H1 (cell line): Measurements from ENCODE around the gene STXBP6. TPM values are rescaled to one million over a fixed set of nuclear protein-coding genes. Genes with fewer than 3 reads are reported as not detected.

Experiments used
- CTCF ChIA-PET: fragments of 300-600 bp; sonication (Branson Sonifier 250); formaldehyde crosslinking; loops from one replicate; lab custom pipeline; 2021; ENCODE audit not compliant: partially characterized antibody; lab: Charles Lee
- POLR2A ChIA-PET: fragments of 300-600 bp; sonication (Branson Sonifier 250); formaldehyde crosslinking; loops from one replicate; lab custom pipeline; 2021; ENCODE audit warnings: inconsistent platforms; ENCODE audit not compliant: partially characterized antibody; lab: Charles Lee
- DNase-seq, 2 experiments: peaks; one replicate each; pipeline versions ENCODE4 v3.0.0 to v3.0.0-alpha.2; 2010 to 2022; ENCODE audit warnings: low spot score in 2 of 2, low read depth in 1 of 2, mixed read lengths in 1 of 2
- FAIRE-seq: peaks from 2 replicates; lab custom pipeline; 2011; peaks lifted over from hg19 to GRCh38; lab: Jason Lieb, UNC
- H2AFZ ChIP-seq: 2 replicates; pipeline ENCODE4 v1.8.1; 2012; ENCODE audit warnings: low read length, inconsistent platforms
- H2AK5ac ChIP-seq: 2 replicates; pipeline ENCODE4 v1.6.1; 2013; ENCODE audit warnings: low read depth, low read length
- H2BK120ac ChIP-seq: replicated peaks from 2 replicates; pipeline ENCODE3; 2013; ENCODE audit warnings: low read depth, low read length, inconsistent platforms
- H2BK12ac ChIP-seq: 2 replicates; pipeline ENCODE4 v1.6.1; 2013; ENCODE audit warnings: low read depth, low read length
- H2BK15ac ChIP-seq: 2 replicates; pipeline ENCODE4 v1.6.1; 2013; ENCODE audit warnings: low read length
- H2BK20ac ChIP-seq: 2 replicates; pipeline ENCODE4 v1.6.1; 2013; ENCODE audit warnings: low read length
- H2BK5ac ChIP-seq: 2 replicates; pipeline ENCODE4 v1.6.1; 2013; ENCODE audit warnings: low read depth, low read length
- H3K14ac ChIP-seq: 2 replicates; pipeline ENCODE4 v1.6.1; 2013; ENCODE audit warnings: inconsistent platforms; ENCODE audit not compliant: insufficient read length
- H3K18ac ChIP-seq: 2 replicates; pipeline ENCODE4 v1.6.1; 2013; ENCODE audit warnings: low read length; ENCODE audit errors: extremely low read depth
- H3K23ac ChIP-seq: 2 replicates; pipeline ENCODE4 v1.6.1; 2013; ENCODE audit warnings: inconsistent platforms; ENCODE audit not compliant: insufficient read length
- H3K23me2 ChIP-seq: 2 replicates; pipeline ENCODE4 v1.6.1; 2013; ENCODE audit warnings: low read depth, low read length
- H3K27ac ChIP-seq: 2 replicates; pipeline ENCODE4 v1.6.1; 2011; ENCODE audit warnings: low read depth, low read length, inconsistent platforms
- H3K27me3 ChIP-seq, 4 experiments: replicated peaks in 1 of 4; 1 replicate in 1 of 4; 2 replicates in 3 of 4; pipeline versions ENCODE4 v1.6.1 to v1.8.1; 2011 to 2013; ENCODE audit warnings: low read length in 3 of 4, mild to moderate bottlenecking in 3 of 4, inconsistent platforms in 2 of 4, mixed read lengths in 2 of 4, moderate library complexity in 1 of 4; ENCODE audit not compliant: control insufficient read depth in 3 of 4, insufficient read depth in 3 of 4; ENCODE audit errors: extremely low read depth in 1 of 4
- H3K36me3 ChIP-seq, 4 experiments: 2 replicates each; pipeline versions ENCODE4 v1.6.1 to v1.8.1; 2011 to 2013; ENCODE audit warnings: mild to moderate bottlenecking in 4 of 4, low read length in 3 of 4, moderate library complexity in 2 of 4, control low read depth in 1 of 4, inconsistent platforms in 1 of 4; ENCODE audit not compliant: insufficient read depth in 4 of 4, control insufficient read depth in 2 of 4
- H3K4ac ChIP-seq: replicated peaks from 2 replicates; pipeline ENCODE3; 2013; ENCODE audit warnings: low read length, low read depth, mixed read lengths, inconsistent platforms; ENCODE audit not compliant: insufficient read length
- H3K4me1 ChIP-seq, 4 experiments: replicated peaks in 1 of 4; 1 replicate in 1 of 4; 2 replicates in 3 of 4; pipeline versions ENCODE4 v1.6.1 to v1.8.1; 2011 to 2013; ENCODE audit warnings: low read length in 3 of 4, inconsistent platforms in 2 of 4, mixed read lengths in 1 of 4; ENCODE audit not compliant: insufficient read depth in 4 of 4, control insufficient read depth in 3 of 4
- H3K4me2 ChIP-seq, 2 experiments: 2 replicates each; pipeline versions ENCODE4 v1.6.1 to v1.8.1; 2011 to 2013; ENCODE audit warnings: low read depth in 2 of 2, low read length in 2 of 2, control low read depth in 1 of 2, inconsistent platforms in 1 of 2, mild to moderate bottlenecking in 1 of 2; ENCODE audit not compliant: insufficient read depth in 1 of 2
- H3K4me3 ChIP-seq, 4 experiments: fragments of 200-600, 300-600 bp in 1 of 4; sonication (generic), shearing (Covaris generic), sonication (Bioruptor Twin) in 1 of 4; 2 replicates each; pipeline versions ENCODE4 v1.5.1 to v1.8.1; 2011 to 2016; ENCODE audit warnings: low read length in 4 of 4, low read depth in 3 of 4, control low read depth in 2 of 4, inconsistent platforms in 2 of 4, mild to moderate bottlenecking in 2 of 4, mixed read lengths in 1 of 4, moderate library complexity in 1 of 4; ENCODE audit not compliant: insufficient read depth in 2 of 4; ENCODE audit errors: extremely low read depth in 1 of 4
- H3K56ac ChIP-seq: replicated peaks from 2 replicates; pipeline ENCODE3; 2013; ENCODE audit warnings: low read depth, mild to moderate bottlenecking, mixed read lengths, low read length, inconsistent platforms; ENCODE audit not compliant: insufficient read length
- H3K79me1 ChIP-seq: 2 replicates; pipeline ENCODE4 v1.6.1; 2013; ENCODE audit warnings: low read depth, low read length, control low read depth
- H3K79me2 ChIP-seq, 2 experiments: 2 replicates each; pipeline versions ENCODE4 v1.6.1 to v1.8.1; 2012 to 2013; ENCODE audit warnings: low read length in 2 of 2, mild to moderate bottlenecking in 2 of 2, inconsistent platforms in 1 of 2; ENCODE audit not compliant: insufficient read depth in 2 of 2, control insufficient read depth in 1 of 2
- H3K9ac ChIP-seq, 4 experiments: replicated peaks in 1 of 4; 1 replicate in 1 of 4; 2 replicates in 3 of 4; pipeline versions ENCODE4 v1.6.1 to v1.8.1; 2011 to 2013; ENCODE audit warnings: low read depth in 3 of 4, low read length in 3 of 4, control low read depth in 2 of 4, mild to moderate bottlenecking in 2 of 4, moderate library complexity in 2 of 4, inconsistent platforms in 1 of 4; ENCODE audit errors: extremely low read depth in 1 of 4
- H3K9me3 ChIP-seq, 2 experiments: 2 replicates each; pipeline versions ENCODE4 v1.6.1 to v1.8.1; 2012 to 2013; ENCODE audit warnings: mild to moderate bottlenecking in 2 of 2, moderate library complexity in 2 of 2, control low read depth in 1 of 2, inconsistent platforms in 1 of 2, low read depth in 1 of 2, low read length in 1 of 2, mixed read lengths in 1 of 2; ENCODE audit not compliant: insufficient read depth in 2 of 2
- H4K20me1 ChIP-seq, 2 experiments: replicated peaks in 1 of 2; 2 replicates each; pipeline versions ENCODE3 to v1.8.1; 2011 to 2013; ENCODE audit warnings: inconsistent platforms in 2 of 2, low read length in 2 of 2, mild to moderate bottlenecking in 1 of 2; ENCODE audit not compliant: insufficient read depth in 2 of 2, control insufficient read depth in 1 of 2
- H4K5ac ChIP-seq: 2 replicates; pipeline ENCODE4 v1.6.1; 2013; ENCODE audit warnings: low read length, low read depth, mixed read lengths, inconsistent platforms; ENCODE audit not compliant: insufficient read length
- H4K8ac ChIP-seq: 2 replicates; pipeline ENCODE4 v1.8.0; 2013; ENCODE audit warnings: mild to moderate bottlenecking, moderate library complexity, low read length, inconsistent platforms; ENCODE audit not compliant: insufficient read depth; ENCODE audit errors: extremely low read depth
- H4K91ac ChIP-seq: replicated peaks from 2 replicates; pipeline ENCODE3; 2013; ENCODE audit warnings: low read length, mixed read lengths, inconsistent platforms; ENCODE audit not compliant: insufficient read length
- BACH1 ChIP-seq: IDR thresholded peaks from 2 replicates; pipeline ENCODE4 v1.6.1; 2012; ENCODE audit warnings: low read length, improper control_type of control experiment
- CHD2 ChIP-seq: IDR thresholded peaks from 2 replicates; pipeline ENCODE4 v1.6.1; 2012; ENCODE audit warnings: low read length, improper control_type of control experiment
- EGR1 ChIP-seq: IDR thresholded peaks from 2 replicates; pipeline ENCODE4 v1.6.1; 2011; ENCODE audit warnings: low read depth, low read length, borderline replicate concordance
- KDM5A ChIP-seq: fragments of 200-600 bp; IDR thresholded peaks from 2 replicates; pipeline ENCODE4 v1.7.1; 2012; ENCODE audit warnings: mild to moderate bottlenecking, low read length, inconsistent platforms, mixed read lengths
- NANOG ChIP-seq: IDR thresholded peaks from 2 replicates; pipeline ENCODE4 v1.6.1; 2011; ENCODE audit warnings: low read length, low read depth, mild to moderate bottlenecking, inconsistent platforms; ENCODE audit not compliant: insufficient read depth, poor library complexity, severe bottlenecking
- PHF8 ChIP-seq: fragments of 200-600 bp; sonication (generic); conservative IDR thresholded peaks from 2 replicates; pipeline ENCODE4 v1.7.1; 2012; ENCODE audit warnings: low read depth, mild to moderate bottlenecking, inconsistent platforms, low read length, moderate library complexity
- RAD21 ChIP-seq, 2 experiments: IDR thresholded peaks in 1 of 2; conservative IDR thresholded peaks in 1 of 2; 2 replicates each; pipeline ENCODE4 v1.6.1; 2011; ENCODE audit warnings: low read depth in 2 of 2, low read length in 2 of 2, improper control_type of control experiment in 1 of 2, inconsistent platforms in 1 of 2, mild to moderate bottlenecking in 1 of 2, moderate library complexity in 1 of 2
- RFX5 ChIP-seq: IDR thresholded peaks from 2 replicates; pipeline ENCODE4 v1.6.1; 2011; ENCODE audit warnings: low read depth, low read length, improper control_type of control experiment, borderline replicate concordance
- SIX5 ChIP-seq: IDR thresholded peaks from 2 replicates; pipeline ENCODE4 v1.6.1; 2011; ENCODE audit warnings: mild to moderate bottlenecking, low read depth, low read length
- TCF12 ChIP-seq: IDR thresholded peaks from 2 replicates; pipeline ENCODE4 v1.6.1; 2011; ENCODE audit warnings: low read depth, mild to moderate bottlenecking, low read length
- WGBS, 2 experiments: shearing (Covaris generic) in 1 of 2; methylation state at CpG; one replicate each; pipeline versions ENCODE4 v1.1.6 to v1.1.7; 2013 to 2015; ENCODE audit warnings: low lambda C conversion rate in 2 of 2, mixed read lengths in 2 of 2, inconsistent platforms in 1 of 2, low coverage in 1 of 2, missing lambda C conversion rate in 1 of 2; ENCODE audit not compliant: insufficient replicate concordance in 2 of 2, insufficient coverage in 1 of 2, insufficient read length in 1 of 2; ENCODE audit errors: extremely low coverage in 1 of 2, missing lambda C conversion rate in 1 of 2; 5-methylcytosine and 5-hydroxymethylcytosine counted together
- polyA plus RNA-seq, 7 experiments: library from polyadenylated mRNA; depleted of rRNA in 3 of 7; stranded (reverse) in 5 of 7; unstranded in 2 of 7; fragments of >200 nt in 5 of 7; fragments of 200-250 nt in 2 of 7; gene quantifications; 1 replicate in 5 of 7; 2 replicates in 1 of 7; 4 replicates in 1 of 7; pipeline versions ENCODE4 v1.2.1 to v1.2.3, GENCODE V29; 2011 to 2013; ENCODE audit warnings: missing spikeins in 2 of 7, mixed read lengths in 2 of 7
- total RNA-seq: library from RNA; stranded (reverse); fragmentation: NEBNext Ultra II Directional; extraction: Animal tissue kit (Norgen Biotek cat#: 25700); gene quantifications from 2 replicates; pipeline ENCODE4 v1.2.1, GENCODE V29; 2021
- TF ChIP-seq, protein P1 (sequence below): IDR thresholded peaks from 2 replicates; pipeline ENCODE4 v1.6.1; 2011; ENCODE audit warnings: low read length, improper control_type of control experiment

STXBP6 gene
- total and polyA plus RNA-seq, 2 of the 8 experiments (the other 6 are each of a cell fraction or from before 2014, with no cell fraction given), result 9.4 to 18.1 TPM

DNA sequence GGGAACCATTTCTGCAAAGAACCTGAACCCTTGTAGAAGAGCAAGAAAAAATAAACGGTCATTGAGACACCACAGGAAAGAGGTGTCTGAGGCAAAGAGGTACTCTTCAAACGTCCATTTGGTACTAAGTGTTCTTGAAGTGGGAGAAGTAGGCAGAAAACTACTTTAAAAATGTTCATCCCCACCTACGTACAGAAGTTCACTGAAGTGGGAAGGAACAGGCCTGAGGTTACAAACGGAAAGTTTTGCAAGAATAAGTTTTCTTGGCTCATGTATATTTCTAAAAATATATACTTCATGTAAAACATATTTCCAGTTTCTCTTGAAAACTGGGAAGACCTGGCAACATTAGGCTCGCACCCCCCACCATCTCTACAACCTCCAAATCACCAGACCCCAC lies 61.2 kb downstream of the STXBP6 start:
- H3K79me1 ChIP-seq, result no peaks in the 10 kb centered on the region
- no peak overlapping the region for H3K9ac ChIP-seq
- H3K4me1 ChIP-seq, result peaks cover 0 to 6% (median 0%) of the 10 kb centered on the region in 4 experiments; a peak in 1 of 7 replicates
- H2BK120ac ChIP-seq, result no peak overlapping the region
- no peaks in the 10 kb centered on the region for H3K36me3 ChIP-seq
- H3K79me2 ChIP-seq, result 0 out of 4 replicates have a peak, but pooled peaks cover 0 to 4% of the 10 kb centered on the region in 2 experiments
- H2AFZ ChIP-seq, result no peak overlapping the region
- H3K9me3 ChIP-seq, result no peaks in the 10 kb centered on the region
- DNase-seq (no peak), FAIRE-seq (no peak)
- no peak overlapping the region for H2BK15ac ChIP-seq
- H3K4me2 ChIP-seq, result no peak overlapping the region
- H3K14ac ChIP-seq, result no peak overlapping the region
- no peak overlapping the region for H4K91ac ChIP-seq
- no peak overlapping the region for H2AK5ac ChIP-seq
- no peaks in the 10 kb centered on the region for H4K20me1 ChIP-seq
- no peaks in the 10 kb centered on the region for H3K23me2 ChIP-seq
- no peak overlapping the region for H2BK5ac ChIP-seq
- POLR2A ChIA-PET, result no interaction called here
- H3K4ac ChIP-seq, result no peak overlapping the region
- CTCF ChIA-PET, result no interaction called here
- no peaks in the 10 kb centered on the region for H3K27me3 ChIP-seq
- H4K5ac ChIP-seq, result no peak overlapping the region
- no peak overlapping the region for H3K56ac ChIP-seq
- no peak overlapping the region for H3K4me3 ChIP-seq
- H3K27ac ChIP-seq, result no peak overlapping the region
- no peak overlapping the region for H3K23ac ChIP-seq
- 81% methylated on average over 5 of the region's 5 CpGs; no CpG with 5 or more reads in 1 of the 2 experiments for WGBS, 2 experiments
- no peak overlapping the region for H3K18ac ChIP-seq
- H4K8ac ChIP-seq, result no peak overlapping the region
- H2BK12ac ChIP-seq, result no peak overlapping the region
- H2BK20ac ChIP-seq, result no peak overlapping the region
- TF ChIP-seq SIX5, result no peak
- no peak for TF ChIP-seq EGR1
- TF ChIP-seq, protein P1, sequence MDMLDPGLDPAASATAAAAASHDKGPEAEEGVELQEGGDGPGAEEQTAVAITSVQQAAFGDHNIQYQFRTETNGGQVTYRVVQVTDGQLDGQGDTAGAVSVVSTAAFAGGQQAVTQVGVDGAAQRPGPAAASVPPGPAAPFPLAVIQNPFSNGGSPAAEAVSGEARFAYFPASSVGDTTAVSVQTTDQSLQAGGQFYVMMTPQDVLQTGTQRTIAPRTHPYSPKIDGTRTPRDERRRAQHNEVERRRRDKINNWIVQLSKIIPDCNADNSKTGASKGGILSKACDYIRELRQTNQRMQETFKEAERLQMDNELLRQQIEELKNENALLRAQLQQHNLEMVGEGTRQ, result no peak
- TF ChIP-seq TCF12, result no peak
- no peak for TF ChIP-seq PHF8
- no peak for TF ChIP-seq NANOG
- no peak for TF ChIP-seq CHD2
- TF ChIP-seq RAD21 (IDR thresholded peaks at IDR 0.05 in 1 of 2, conservative IDR thresholded peaks at IDR 0.05 in 1 of 2; ENCODE audit: low read depth in 2 of 2, low read length in 2 of 2), result no peak
- no peak for TF ChIP-seq RFX5
- no peak for TF ChIP-seq KDM5A
- no peak for TF ChIP-seq BACH1
